GM12878 (cell line): ENCODE data around the gene DFFB. TPM values are rescaled to one million over a fixed set of nuclear protein-coding genes. Genes with fewer than 3 reads are reported as not detected.

Experiments used
- ATAC-seq: fragments of 200-7000 bp; cut with Tn5 transposase; 3 replicates; pipeline ENCODE4 v1.9.1; 2020; ENCODE audit warnings: mild to moderate bottlenecking, moderate library complexity
- BruUV-seq: library from RNA; stranded (reverse); fragments of 400-500 nt; replicated peaks from 2 replicates; lab custom pipeline; 2021; lab: Mats Ljungman, UMichigan
- CTCF ChIA-PET: fragments of 300-600 bp; sonication (Branson Sonifier 250); formaldehyde crosslinking; extraction: SDS; loops from one replicate; lab custom pipeline; 2021; ENCODE audit warnings: inconsistent platforms; lab: Yijun Ruan, JAX
- POLR2A ChIA-PET: fragments of 350-600 bp; formaldehyde crosslinking; extraction: SDS; loops from one replicate; lab custom pipeline; 2021; ENCODE audit warnings: inconsistent platforms; lab: Charles Lee
- RAD21 ChIA-PET: fragments of 300-600 bp; sonication (Branson Sonifier 250); formaldehyde crosslinking; loops from one replicate; lab custom pipeline; 2023; ENCODE audit warnings: antibody characterized with exemption; ENCODE audit not compliant: unreplicated experiment; lab: Charles Lee
- SMC1A ChIA-PET: fragments of 300-600 bp; sonication (Branson Sonifier 250); formaldehyde crosslinking; loops from one replicate; lab custom pipeline; 2023; ENCODE audit not compliant: unreplicated experiment, uncharacterized antibody; lab: Charles Lee
- DNase-seq: peaks from one replicate; pipeline ENCODE4 v3.0.0-alpha.2; 2011; ENCODE audit warnings: low read depth, low spot score
- FAIRE-seq: peaks from 3 replicates; lab custom pipeline; 2011; peaks lifted over from hg19 to GRCh38; lab: Jason Lieb, UNC
- H2AFZ ChIP-seq: 2 replicates; pipeline ENCODE4 v1.6.0; 2011; ENCODE audit warnings: low read depth, low read length, control low read depth; ENCODE audit not compliant: control insufficient read depth
- H3K27ac ChIP-seq: 2 replicates; pipeline ENCODE4 v1.5.1; 2011; ENCODE audit warnings: control low read depth; ENCODE audit not compliant: control insufficient read depth, insufficient read depth
- H3K27me3 ChIP-seq, 2 experiments: replicated peaks in 1 of 2; 2 replicates each; pipeline versions ENCODE4 v1.6.0 to v1.6.1; 2011; ENCODE audit warnings: low read length in 1 of 2; ENCODE audit not compliant: control insufficient read depth in 2 of 2, insufficient read depth in 2 of 2
- H3K36me3 ChIP-seq, 2 experiments: 2 replicates each; pipeline ENCODE4 v1.5.1; 2011; ENCODE audit warnings: low read length in 1 of 2; ENCODE audit not compliant: control insufficient read depth in 2 of 2, insufficient read depth in 2 of 2
- H3K4me1 ChIP-seq: 2 replicates; pipeline ENCODE4 v1.6.1; 2011; ENCODE audit warnings: mild to moderate bottlenecking, low read length, moderate library complexity, mixed read lengths; ENCODE audit not compliant: control insufficient read depth, insufficient read depth
- H3K4me2 ChIP-seq: 2 replicates; pipeline ENCODE4 v1.6.0; 2011; ENCODE audit warnings: control low read depth; ENCODE audit not compliant: control insufficient read depth, insufficient read depth
- H3K4me3 ChIP-seq: fragments of 200-600 bp; sonication (generic); 2 replicates; pipeline ENCODE4 v1.5.1; 2016
- H3K79me2 ChIP-seq: 2 replicates; pipeline ENCODE4 v1.6.0; 2011; ENCODE audit warnings: low read length; ENCODE audit not compliant: control insufficient read depth, insufficient read depth
- H3K9ac ChIP-seq: 2 replicates; pipeline ENCODE4 v1.8.0; 2011; ENCODE audit warnings: low read length, control low read depth, mixed read lengths; ENCODE audit not compliant: control insufficient read depth, insufficient read depth
- H3K9me3 ChIP-seq: replicated peaks from 3 replicates; pipeline ENCODE4 v1.5.1; 2011; ENCODE audit warnings: mild to moderate bottlenecking, low read length; ENCODE audit not compliant: control insufficient read depth, insufficient read depth
- H4K20me1 ChIP-seq: 2 replicates; pipeline ENCODE4 v1.6.0; 2011; ENCODE audit not compliant: control insufficient read depth, insufficient read depth
- CHD4 ChIP-seq: fragments of 200-600 bp; sonication (generic); IDR thresholded peaks from 2 replicates; pipeline ENCODE4 v1.6.1; 2016; ENCODE audit warnings: mild to moderate bottlenecking
- CREM ChIP-seq: IDR thresholded peaks from 2 replicates; pipeline ENCODE4 v1.6.1; 2014; ENCODE audit warnings: antibody characterized with exemption, low read depth
- E4F1 ChIP-seq: fragments of 450-650 bp; IDR thresholded peaks from 2 replicates; pipeline ENCODE4 v1.6.1; 2018; ENCODE audit warnings: borderline replicate concordance, mild to moderate bottlenecking; ENCODE audit not compliant: partially characterized antibody
- ETV6 ChIP-seq, 2 experiments: fragments of 450-650 bp in 1 of 2; IDR thresholded peaks in 1 of 2; conservative IDR thresholded peaks in 1 of 2; 2 replicates each; pipeline ENCODE4 v1.6.1; 2014; ENCODE audit warnings: antibody characterized with exemption in 1 of 2, borderline replicate concordance in 1 of 2, low read depth in 1 of 2, mild to moderate bottlenecking in 1 of 2, moderate library complexity in 1 of 2
- NR2C1 ChIP-seq: fragments of 450-650 bp; IDR thresholded peaks from 2 replicates; pipeline ENCODE4 v1.6.1; 2017; ENCODE audit warnings: antibody characterized with exemption, mild to moderate bottlenecking, moderate library complexity
- RB1 ChIP-seq: fragments of 450-650 bp; formaldehyde crosslinking; IDR thresholded peaks from 2 replicates; pipeline ENCODE4 v1.6.1; 2017; ENCODE audit warnings: mild to moderate bottlenecking, borderline replicate concordance
- STAT1 ChIP-seq: fragments of 450-650 bp; conservative IDR thresholded peaks from 2 replicates; pipeline ENCODE4 v1.6.1; 2014; ENCODE audit warnings: antibody characterized with exemption, mild to moderate bottlenecking
- ZBTB40 ChIP-seq: fragments of 450-650 bp; IDR thresholded peaks from 2 replicates; pipeline ENCODE4 v1.6.1; 2016; ENCODE audit warnings: mild to moderate bottlenecking, moderate library complexity, borderline replicate concordance
- WGBS: methylation state at CpG from one replicate; pipeline ENCODE4 v1.1.6; 2016; ENCODE audit warnings: low lambda C conversion rate; ENCODE audit not compliant: insufficient replicate concordance, insufficient coverage; ENCODE audit errors: missing lambda C conversion rate; 5-methylcytosine and 5-hydroxymethylcytosine counted together
- in situ Hi-C: fragments of 300-500 bp; cut with MboI; formaldehyde crosslinking; loops from 9 replicates; pipeline ENCODE4 v1.14.3; 2018; ENCODE audit warnings: mixed read lengths
- intact Hi-C: fragments of 100-400 bp; cut with micrococcal nuclease; formaldehyde crosslinking; loops from one replicate; pipeline ENCODE4 v1.14.2; 2022; ENCODE audit not compliant: unreplicated experiment
- polyA plus RNA-seq, 11 experiments: library from polyadenylated mRNA; depleted of rRNA in 4 of 11; unstranded in 6 of 11; stranded (reverse) in 5 of 11; fragments of >200 nt; fragmentation: Nextera tagmentation in 4 of 11; fragmentation: Illumina TruSeq in 1 of 11; extraction: Ambion mirVana in 4 of 11; extraction: Trizol in 1 of 11; gene quantifications; 1 replicate in 1 of 11; 2 replicates in 10 of 11; pipeline versions ENCODE4 v1.2.1 to v1.2.3, GENCODE V29; 2011 to 2016; ENCODE audit warnings: inconsistent platforms in 2 of 11, missing spikeins in 2 of 11, low read depth in 1 of 11
- total RNA-seq, 4 experiments: library from RNA; depleted of rRNA in 3 of 4; stranded (reverse); fragments of >200 nt in 3 of 4; fragmentation: Illumina TruSeq in 1 of 4; extraction: Trizol in 1 of 4; gene quantifications; 2 replicates each; pipeline versions ENCODE4 v1.2.1 to v1.2.3, GENCODE V29; 2013 to 2021

Gene DFFB
- total and polyA plus RNA-seq, 10 of the 15 experiments (the other 5 are each of a cell fraction or from before 2014, with no cell fraction given): 2.7 to 10.7 (median 6.5) TPM

DNA sequence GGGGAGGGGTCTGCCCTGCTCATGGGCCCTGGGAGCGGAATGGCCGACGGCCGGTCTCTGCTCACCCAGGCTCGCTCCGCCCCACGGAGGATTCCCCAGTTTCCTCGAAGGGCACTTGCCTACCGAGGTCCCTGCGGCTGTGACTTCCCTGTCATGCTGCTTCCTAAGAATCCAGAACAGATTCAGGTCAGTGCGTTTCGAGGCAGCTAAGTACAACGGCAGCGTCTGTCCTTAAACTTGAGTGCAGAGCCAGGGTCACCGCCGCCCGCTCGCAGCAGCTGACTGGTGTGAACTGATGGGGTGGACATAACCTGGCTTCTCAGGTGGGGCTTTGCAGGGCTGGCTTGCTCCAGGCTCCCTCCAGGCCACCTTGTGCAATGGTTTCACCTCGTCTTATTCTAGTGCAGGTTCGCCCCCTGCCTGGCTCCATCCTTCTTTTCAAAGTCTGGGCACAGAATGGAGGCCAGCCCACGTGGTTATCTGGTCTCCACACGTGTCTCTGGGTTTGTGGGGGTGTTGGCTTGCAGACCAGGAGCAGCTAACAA, 50.4 kb downstream of the DFFB start:
- 72% methylated on average over 22 of the region's 22 CpGs for WGBS
- no peak for ATAC-seq
- SMC1A ChIA-PET: no interaction called here
- H3K9ac ChIP-seq: no peak overlapping the region
- H2AFZ ChIP-seq: no peak overlapping the region
- TF ChIP-seq E4F1 (no peak), CREM (no peak), ETV6 (conservative IDR thresholded peaks at IDR 0.05 in 1 of 2, IDR thresholded peaks at IDR 0.05 in 1 of 2; ENCODE audit: borderline replicate concordance in 1 of 2, low read depth in 1 of 2) (no peak), ZBTB40 (no peak), CHD4 (no peak), RB1 (no peak), NR2C1 (no peak), STAT1 (no peak)
- in situ Hi-C loops (no loop called here), intact Hi-C loops (no loop called here)
- no peak overlapping the region for H3K4me3 ChIP-seq
- H3K27ac ChIP-seq: no peak overlapping the region
- CTCF ChIA-PET: interaction anchor here (0.7 to 1.3 kb wide), 2 partner anchors 31 to 132 kb away, joined by 3 read pairs; no protein-coding TSS in a partner anchor
- no peaks in the 10 kb centered on the region for H3K4me1 ChIP-seq
- no peaks in the 10 kb centered on the region for H4K20me1 ChIP-seq
- H3K79me2 ChIP-seq: no peaks in the 10 kb centered on the region
- no peak overlapping the region for H3K4me2 ChIP-seq
- no peaks in the 10 kb centered on the region for H3K9me3 ChIP-seq
- POLR2A ChIA-PET: no interaction called here
- H3K27me3 ChIP-seq: peaks cover 3 to 4% of the 10 kb centered on the region in 2 experiments; a peak in 3 of 4 replicates
- FAIRE-seq: no peak
- DNase-seq: no peak
- BruUV-seq: no TSS peak
- RAD21 ChIA-PET: interaction anchor here (1.1 to 1.3 kb wide), 2 partner anchors 15 to 50 kb away, joined by 3 read pairs; partner anchors contain the start of genes CEP104 and DFFB
- no peaks in the 10 kb centered on the region for H3K36me3 ChIP-seq
